ENCODE data around the gene OIP5.
"Not testable (repeated sequence)": the region's sequence is repeated elsewhere in the genome, so short reads cannot be mapped to it uniquely, and the experiment has no call there.

Gene OIP5

DNA sequence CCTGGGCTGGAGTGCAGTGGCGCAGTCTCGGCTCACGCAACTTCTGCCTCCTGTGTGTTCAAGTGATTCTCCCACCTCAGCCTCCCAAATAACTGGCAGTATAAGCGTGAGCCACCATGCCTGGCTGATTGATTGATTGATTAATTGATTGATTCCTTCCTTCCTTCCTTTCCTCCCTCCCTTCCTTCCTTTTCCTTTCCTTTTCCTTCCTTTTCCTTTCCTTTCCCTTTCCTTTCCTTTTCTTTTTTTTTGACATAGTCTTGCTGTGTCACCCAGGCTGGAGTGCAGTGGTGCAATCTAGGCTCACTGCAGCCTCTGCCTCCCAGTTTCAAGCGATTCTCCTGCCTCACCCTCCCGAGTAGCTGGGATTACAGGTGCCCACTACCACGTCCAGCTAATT lies 71.5 kb downstream of the OIP5 start:
- FAIRE-seq; DNase-seq (ENCODE audit: low spot score): not testable (repeated sequence)

DNA sequence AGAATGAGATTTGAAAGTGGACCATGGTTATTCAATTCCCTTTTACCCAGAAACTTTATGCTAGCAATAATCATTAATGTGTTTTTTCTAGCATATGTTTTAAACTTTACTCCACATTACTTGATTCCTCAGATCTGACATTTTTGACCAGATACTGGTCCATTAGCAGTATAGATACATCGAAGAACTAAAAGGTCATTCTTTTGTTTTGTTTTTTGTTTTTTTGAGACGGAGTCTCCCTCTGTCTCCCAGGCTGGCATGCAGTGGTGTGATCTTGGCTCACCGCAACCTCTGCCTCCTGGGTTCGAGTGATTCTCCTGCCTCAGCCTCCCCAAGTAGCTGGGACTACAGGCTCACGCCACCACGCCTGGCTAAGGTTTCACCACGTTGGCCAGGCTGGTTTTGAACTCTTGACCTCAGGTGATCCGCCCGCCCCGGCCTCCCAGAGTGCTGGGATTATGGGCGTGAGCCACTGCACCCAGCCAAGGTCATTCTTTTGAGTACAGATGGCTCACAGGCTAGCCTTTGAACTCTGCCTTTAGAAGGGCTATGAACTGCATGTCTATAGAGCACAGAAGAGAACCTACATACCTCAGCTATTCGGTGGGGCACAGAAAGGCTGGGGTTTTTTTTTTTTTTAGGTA lies 72.7 kb downstream of the OIP5 start:
- no peak for DNase-seq (ENCODE audit: low spot score)
- no peak for FAIRE-seq
